NCI-H1048 (cell line): Measurements from ENCODE around the gene KLHDC8B.
"Not testable (repeated sequence)": the region's sequence is repeated elsewhere in the genome, so short reads cannot be mapped to it uniquely, and the experiment has no call there.

ENCODE experiments used
- DNase-seq: peaks from one replicate; lab custom pipeline; 2025; lab: John Stamatoyannopoulos, UW

The KLHDC8B gene

DNA sequence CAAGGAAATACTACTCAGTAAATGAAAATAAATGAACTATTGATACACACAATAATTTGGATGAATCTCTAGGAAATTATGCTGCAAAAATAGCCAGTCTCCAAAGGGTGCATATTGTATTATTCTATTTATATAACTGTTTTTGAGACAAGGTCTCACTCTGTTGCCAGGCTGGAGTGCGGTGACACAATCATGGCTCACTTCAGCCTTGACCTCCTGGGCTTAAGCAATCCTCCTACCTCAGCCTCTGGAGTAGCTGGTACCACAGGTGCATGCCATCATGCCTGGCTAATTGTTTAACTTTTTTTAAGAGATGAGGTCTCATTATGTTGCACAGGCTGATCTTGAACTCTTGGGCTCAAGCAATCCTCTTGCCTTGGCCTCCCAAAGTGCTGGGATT lies 12.5 kb downstream of the KLHDC8B start:
- DNase-seq: no peak

DNA sequence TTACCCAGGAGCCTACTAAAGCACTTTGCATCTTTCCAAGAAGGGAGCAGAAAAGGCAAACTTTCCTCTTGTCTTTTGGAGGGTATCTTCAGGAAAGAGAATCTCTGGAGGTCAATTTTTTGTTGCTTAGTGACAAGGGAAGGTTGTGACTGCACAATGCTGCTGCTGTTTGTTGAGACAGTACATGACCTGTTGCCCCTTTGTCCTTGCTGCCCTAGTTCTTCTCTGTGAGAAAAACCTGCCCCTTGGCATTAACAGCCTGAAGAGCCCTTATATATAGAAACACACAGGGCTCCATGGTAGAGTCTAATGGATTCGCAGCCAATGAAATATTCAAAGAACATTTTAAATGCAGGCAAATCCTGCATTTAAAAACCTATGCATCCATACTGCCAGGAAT lies 20.3 kb downstream of the KLHDC8B start:
- DNase-seq: no peak

GRCh38 chr3:49198161-49198560 lies 26.8 kb downstream of the KLHDC8B start:
- no peak for DNase-seq

DNA sequence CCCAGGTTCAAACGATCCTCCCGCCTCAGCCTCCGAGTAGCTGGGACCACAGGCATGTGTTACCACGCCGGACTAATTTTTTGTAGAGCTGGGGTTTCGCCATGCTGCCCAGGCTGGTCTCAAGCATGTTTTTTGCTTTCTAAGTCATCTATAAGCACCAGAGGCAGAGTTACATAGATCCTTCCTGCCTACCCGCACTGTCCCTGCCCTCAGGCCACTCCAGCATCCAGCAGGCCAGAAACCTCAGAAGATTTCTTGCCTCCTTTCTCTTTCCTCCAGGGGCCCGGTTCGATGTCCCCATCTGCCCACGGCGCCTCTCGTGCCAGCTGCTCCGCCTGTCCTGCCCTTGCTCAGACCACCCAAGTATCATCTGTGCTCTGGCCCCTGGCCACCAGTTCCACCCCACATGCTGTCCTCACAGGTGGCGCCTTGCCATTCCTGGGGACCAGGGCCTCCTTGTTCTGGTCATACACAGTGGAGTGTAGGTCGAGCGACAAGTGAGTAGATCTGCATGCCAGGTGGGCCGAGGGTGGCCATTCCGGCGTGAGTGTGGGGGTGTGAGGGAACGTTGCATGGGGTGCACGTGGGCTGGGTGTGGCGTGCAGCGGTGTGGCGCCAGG lies 27.3 kb downstream of the KLHDC8B start:
- DNase-seq: no peak

DNA sequence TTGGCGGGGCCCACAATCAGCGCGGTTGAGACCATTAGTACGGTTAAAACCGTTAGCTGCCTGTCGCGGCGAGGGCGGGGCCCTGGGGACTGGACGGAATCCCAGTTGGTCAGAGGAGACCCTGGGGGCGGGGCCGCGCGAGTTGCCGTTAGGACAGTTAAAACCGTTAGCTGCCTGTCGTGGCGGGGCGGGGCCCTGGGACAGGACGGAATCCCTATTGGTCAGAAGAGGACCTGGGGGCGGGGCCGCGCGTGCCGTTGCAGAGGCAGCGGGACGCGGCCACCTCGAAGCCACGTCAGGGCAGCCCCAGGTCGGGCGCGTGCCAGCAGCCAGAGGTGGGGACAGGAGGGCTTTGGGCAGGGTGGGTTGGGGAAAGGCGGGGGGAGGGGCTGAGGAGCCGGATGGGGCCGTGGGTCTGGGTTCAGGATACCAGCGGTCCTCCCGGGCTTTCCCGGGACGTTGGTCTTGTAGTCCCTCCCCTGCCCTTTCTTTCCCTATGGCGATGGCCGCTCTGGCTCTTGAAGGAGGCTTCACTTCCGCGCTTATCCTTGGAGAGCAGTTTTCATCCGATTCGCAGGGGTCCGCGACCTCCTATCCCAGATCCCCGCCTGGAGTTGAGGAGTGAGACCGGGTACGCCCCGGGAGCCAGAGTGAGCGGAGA lies 28.0 kb downstream of the KLHDC8B start:
- no peak for DNase-seq

GRCh38 chr3:49199900-49200281 lies 28.5 kb downstream of the KLHDC8B start:
- no peak for DNase-seq

DNA sequence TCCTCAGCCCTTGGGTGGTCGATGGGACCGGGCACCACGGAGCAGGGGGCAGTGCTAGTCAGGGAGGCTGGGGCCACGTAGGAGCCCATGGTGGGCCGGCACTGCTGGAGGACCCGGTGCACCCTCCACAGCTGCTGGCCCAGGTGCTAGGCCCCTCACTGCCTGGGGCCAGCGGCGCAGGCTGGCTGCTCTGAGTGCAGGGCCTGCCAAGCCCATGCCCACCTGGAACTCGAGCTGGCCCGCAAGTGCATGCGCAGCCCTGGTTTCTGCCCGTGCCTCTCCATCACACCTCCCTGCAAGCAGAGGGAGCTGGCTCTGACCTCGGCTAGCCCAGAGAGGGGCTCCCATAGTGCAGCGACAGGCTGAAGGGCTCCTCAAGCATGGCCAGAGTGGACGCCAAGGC lies 42.1 kb downstream of the KLHDC8B start:
- DNase-seq: no peak

DNA sequence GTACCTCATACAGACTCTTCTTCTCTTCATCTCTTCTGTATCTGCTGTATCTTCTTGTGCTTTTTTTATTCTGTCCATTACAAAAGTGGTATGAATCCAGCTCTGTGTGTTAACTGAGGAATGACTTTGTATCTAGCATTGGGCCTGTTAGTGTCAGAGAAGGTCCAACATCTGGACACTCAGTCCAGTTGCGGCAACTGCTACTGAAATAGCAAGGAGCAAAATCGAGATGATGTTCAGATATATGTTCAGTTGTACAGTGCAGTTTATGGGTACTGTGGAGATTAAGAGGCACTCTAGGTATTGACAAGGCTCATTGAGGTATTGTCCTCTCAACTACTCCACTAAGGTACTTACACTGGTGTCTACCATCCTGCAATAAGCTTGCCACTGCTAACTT lies 42.6 kb downstream of the KLHDC8B start:
- DNase-seq: no peak

GRCh38 chr3:49216687-49217086 lies 45.3 kb downstream of the KLHDC8B start:
- not testable (repeated sequence) for DNase-seq

DNA sequence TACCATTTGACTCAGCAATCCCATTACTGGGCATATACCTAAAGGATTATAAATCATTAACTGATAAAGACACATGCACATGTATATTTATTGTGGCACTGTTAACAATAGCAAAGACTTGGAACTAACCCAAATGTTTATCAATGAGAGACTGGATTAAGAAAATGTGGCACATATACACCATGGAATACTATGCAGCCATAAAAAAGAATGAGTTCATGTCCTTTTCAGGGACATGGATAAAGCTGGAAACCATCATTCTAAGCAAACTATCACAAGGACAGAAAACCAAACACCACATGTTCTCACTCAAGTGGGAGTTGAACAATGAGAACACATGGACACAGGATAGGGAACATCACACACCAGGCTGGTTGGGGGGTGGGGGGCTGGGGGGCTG lies 45.7 kb downstream of the KLHDC8B start:
- not testable (repeated sequence) for DNase-seq

DNA sequence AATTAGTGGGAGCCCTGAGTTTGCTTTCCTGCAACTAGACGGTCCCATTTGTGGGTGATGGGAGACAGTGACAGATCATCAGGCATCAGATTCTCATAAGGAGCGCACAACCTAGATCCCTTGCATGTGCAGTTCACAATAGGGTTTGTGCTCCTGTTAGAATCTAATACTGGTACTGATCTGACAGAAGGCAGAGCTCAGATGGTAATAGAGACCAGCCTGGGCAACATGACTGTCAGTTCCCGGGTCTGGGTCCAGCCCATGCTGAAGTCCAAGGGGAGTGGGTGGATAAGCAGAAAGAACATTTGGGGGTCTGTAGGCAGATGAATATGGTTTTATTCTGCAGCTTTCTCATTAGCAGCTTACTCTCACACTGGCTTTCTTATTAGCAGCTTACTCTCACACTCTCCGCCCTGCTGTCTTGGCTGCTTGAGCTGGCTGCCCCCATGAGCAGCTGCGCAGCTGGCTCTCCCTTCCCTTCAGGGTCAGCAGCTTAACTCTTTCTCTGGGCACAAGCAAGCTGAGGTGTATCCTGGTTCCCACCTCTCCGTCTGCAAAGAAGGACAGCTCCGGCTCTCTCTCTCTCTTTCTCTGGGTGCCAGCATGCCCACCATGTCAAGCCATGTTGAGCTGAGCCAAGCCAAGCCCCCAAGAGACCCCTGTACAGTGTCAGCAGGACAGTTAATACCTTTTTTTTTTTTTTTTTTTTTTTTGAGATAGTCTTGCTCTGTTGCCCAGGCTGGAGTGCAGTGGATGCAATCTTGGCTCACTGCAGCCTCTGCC lies 46.5 kb downstream of the KLHDC8B start:
- no peak for DNase-seq

GRCh38 chr3:49218471-49218989 lies 47.1 kb downstream of the KLHDC8B start:
- DNase-seq: not testable (repeated sequence)

- no peak for DNase-seq
Measured at GRCh38 chr3:49219132-49219531, 47.7 kb downstream of the KLHDC8B start.

DNA sequence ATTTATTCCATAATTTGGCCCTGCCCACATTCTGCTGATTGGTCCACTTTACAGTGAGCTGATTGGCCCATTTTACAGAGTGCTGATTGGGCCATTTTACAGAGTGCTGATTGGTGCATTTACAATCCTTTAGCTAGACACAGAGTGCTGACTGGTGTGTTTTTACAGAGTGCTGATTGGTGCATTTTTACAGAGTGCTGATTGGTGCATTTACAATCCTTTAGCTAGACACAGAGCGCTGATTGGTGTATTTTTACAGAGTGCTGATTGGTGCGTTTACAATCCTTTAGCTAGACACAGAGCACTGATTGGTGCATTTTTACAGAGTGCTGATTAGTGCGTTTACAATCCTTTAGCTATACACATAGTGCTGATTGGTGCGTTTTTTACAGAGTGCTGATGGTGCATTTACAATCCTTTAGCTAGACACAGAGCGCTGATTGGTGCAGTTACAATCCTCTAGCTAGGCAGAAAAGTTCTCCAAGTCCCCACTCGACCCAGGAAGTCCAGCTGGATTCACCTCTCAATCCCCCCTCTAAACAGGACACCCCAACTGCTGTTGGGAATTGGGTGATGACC lies 49.7 kb downstream of the KLHDC8B start:
- not testable (repeated sequence) for DNase-seq

DNA sequence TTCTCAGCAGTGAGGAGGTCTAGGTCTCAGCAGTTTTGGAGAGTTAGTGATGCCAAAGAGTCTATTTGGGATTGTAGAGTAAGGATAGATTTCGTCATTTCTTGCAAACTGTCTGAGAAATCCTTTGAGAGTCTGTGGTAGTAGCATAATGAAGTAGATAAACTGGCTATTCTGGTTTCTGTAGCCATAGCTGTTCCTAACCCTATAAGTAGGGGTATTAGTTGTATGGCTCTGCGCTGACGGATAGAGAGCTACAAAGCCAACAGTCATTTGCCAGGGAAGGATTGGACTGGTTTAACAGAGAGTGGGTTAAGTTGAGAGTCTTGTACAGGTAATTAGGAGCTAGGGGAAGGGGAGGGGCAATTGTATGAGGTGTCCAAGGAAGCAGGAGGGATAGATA lies 50.6 kb downstream of the KLHDC8B start:
- DNase-seq: no peak
